Measurements from ENCODE around the gene LSM10.

GRCh38 chr1:36389999-36390398 lies 7.7 kb downstream of the LSM10 start:
- TF ChIP-seq CTCF (IDR thresholded peaks at IDR 0.05; ENCODE audit: low read depth, low read length, poor library complexity, severe bottlenecking) (no peak), EZH2phosphoT487 (IDR thresholded peaks at IDR 0.05; ENCODE audit: borderline replicate concordance, low read length) (no peak)
